Esophagus muscularis mucosa (tissue), 4 donors: Measurements from ENCODE around the gene MTUS2. TPM values are rescaled to one million over a fixed set of nuclear protein-coding genes. Genes with fewer than 3 reads are reported as not detected.

Source experiments
- DNase-seq: peaks from one replicate; pipeline ENCODE4 v3.0.0-alpha.2; 2017; ENCODE audit errors: extremely low spot score
- H3K27ac ChIP-seq, 4 donors: fragments of 200-600 bp; sonication (generic); replicated peaks in 1 of 4; 1 replicate in 3 of 4; 2 replicates in 1 of 4; pipeline ENCODE4 v1.5.1; 2016 to 2019; ENCODE audit warnings: mild to moderate bottlenecking in 1 of 4
- H3K27me3 ChIP-seq, 4 donors: fragments of 200-600 bp; sonication (generic); one replicate each; pipeline versions ENCODE4 v1.5.1 to v1.6.0; 2016 to 2019
- H3K36me3 ChIP-seq, 4 donors: fragments of 200-600 bp; sonication (generic); one replicate each; pipeline ENCODE4 v1.5.1; 2016 to 2019
- H3K4me1 ChIP-seq, 4 donors: fragments of 200-600 bp; sonication (generic); one replicate each; pipeline ENCODE4 v1.5.1; 2016 to 2019
- H3K4me3 ChIP-seq, 4 donors: fragments of 200-600 bp; sonication (generic); 1 replicate in 2 of 4; 2 replicates in 2 of 4; pipeline ENCODE4 v1.5.1; 2016 to 2019; ENCODE audit warnings: mild to moderate bottlenecking in 4 of 4, moderate library complexity in 1 of 4
- H3K9me3 ChIP-seq, 4 donors: fragments of 200-600 bp; sonication (generic); 1 replicate in 3 of 4; 2 replicates in 1 of 4; pipeline ENCODE4 v1.5.1; 2016 to 2019
- EP300 ChIP-seq: sonication (generic); formaldehyde crosslinking; IDR thresholded peaks from one replicate; pipeline ENCODE4 v1.6.1; 2017; ENCODE audit warnings: antibody characterized with exemption
- POLR2A ChIP-seq: fragments of 450-650 bp; IDR thresholded peaks from one replicate; pipeline ENCODE4 v1.6.1; 2017; ENCODE audit warnings: antibody characterized with exemption, moderate library complexity, mild to moderate bottlenecking, low read depth
- POLR2AphosphoS5 ChIP-seq, 2 donors: sonication (generic); formaldehyde crosslinking; IDR thresholded peaks; one replicate each; pipeline ENCODE4 v1.6.1; 2017; ENCODE audit warnings: antibody characterized with exemption in 2 of 2
- WGBS: methylation state at CpG from one replicate; pipeline ENCODE4 v1.1.5; 2018; 5-methylcytosine and 5-hydroxymethylcytosine counted together
- intact Hi-C: fragments of 100-400 bp; cut with DNase I; formaldehyde crosslinking; loops from one replicate; pipeline ENCODE4 v1.15.1; 2023
- total RNA-seq, 4 donors: library from RNA; depleted of rRNA; stranded (reverse); fragments of >200 nt; gene quantifications; one replicate each; pipeline versions ENCODE4 v1.1.0 to v1.2.1, GENCODE V29; 2016
- TF ChIP-seq, protein P1 (sequence below), 3 experiments: fragments of 200-600 bp in 2 of 3; fragments of 450-650 bp in 1 of 3; sonication (generic) in 2 of 3; IDR thresholded peaks; one replicate each; pipeline ENCODE4 v1.5.1; 2017 to 2019; ENCODE audit warnings: antibody characterized with exemption in 3 of 3, mild to moderate bottlenecking in 2 of 3, moderate library complexity in 1 of 3

MTUS2 gene
- total RNA-seq, 4 donors from 2014 or later = 7.1 to 46.2 (median 12.8) TPM

GRCh38 chr13:29140277-29140676 lies 320.1 kb downstream of the MTUS2 start:
- peaks cover 0 to 22% (median 17%) of the 10 kb centered on the region in 4 donors for H3K9me3 ChIP-seq
- H3K27ac ChIP-seq = peak overlapping the region; percentile 60 to 79 (median 70)
- WGBS = 22% methylated on average over 4 of the region's 4 CpGs
- intact Hi-C loops = loop anchor here (5.0 kb wide), 1 partner anchor 297 kb away; no protein-coding TSS in a partner anchor
- peak overlapping the region; percentile 9 to 48 (median 22) for H3K4me3 ChIP-seq
- H3K4me1 ChIP-seq = peaks cover 3 to 14% (median 7%) of the 10 kb centered on the region in 4 donors
- DNase-seq = no peak
- H3K27me3 ChIP-seq = no peaks in the 10 kb centered on the region
- no peaks in the 10 kb centered on the region for H3K36me3 ChIP-seq
- TF ChIP-seq POLR2A (no peak), POLR2AphosphoS5 (IDR thresholded peaks at IDR 0.05) (peak; percentile 76 to 95), EP300 (peak; percentile 94)
- TF ChIP-seq, protein P1, sequence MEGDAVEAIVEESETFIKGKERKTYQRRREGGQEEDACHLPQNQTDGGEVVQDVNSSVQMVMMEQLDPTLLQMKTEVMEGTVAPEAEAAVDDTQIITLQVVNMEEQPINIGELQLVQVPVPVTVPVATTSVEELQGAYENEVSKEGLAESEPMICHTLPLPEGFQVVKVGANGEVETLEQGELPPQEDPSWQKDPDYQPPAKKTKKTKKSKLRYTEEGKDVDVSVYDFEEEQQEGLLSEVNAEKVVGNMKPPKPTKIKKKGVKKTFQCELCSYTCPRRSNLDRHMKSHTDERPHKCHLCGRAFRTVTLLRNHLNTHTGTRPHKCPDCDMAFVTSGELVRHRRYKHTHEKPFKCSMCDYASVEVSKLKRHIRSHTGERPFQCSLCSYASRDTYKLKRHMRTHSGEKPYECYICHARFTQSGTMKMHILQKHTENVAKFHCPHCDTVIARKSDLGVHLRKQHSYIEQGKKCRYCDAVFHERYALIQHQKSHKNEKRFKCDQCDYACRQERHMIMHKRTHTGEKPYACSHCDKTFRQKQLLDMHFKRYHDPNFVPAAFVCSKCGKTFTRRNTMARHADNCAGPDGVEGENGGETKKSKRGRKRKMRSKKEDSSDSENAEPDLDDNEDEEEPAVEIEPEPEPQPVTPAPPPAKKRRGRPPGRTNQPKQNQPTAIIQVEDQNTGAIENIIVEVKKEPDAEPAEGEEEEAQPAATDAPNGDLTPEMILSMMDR (IDR thresholded peaks at IDR 0.05) = no peak

- peaks cover 3 to 14% (median 7%) of the 10 kb centered on the region in 4 donors for H3K4me1 ChIP-seq
- H3K27ac ChIP-seq = no peak overlapping the region
- H3K4me3 ChIP-seq = no peak overlapping the region
- 62% methylated on average over 1 of the region's 1 CpG for WGBS
- no peaks in the 10 kb centered on the region for H3K9me3 ChIP-seq
- TF ChIP-seq EP300 (no peak), POLR2A (no peak), POLR2AphosphoS5 (IDR thresholded peaks at IDR 0.05) (no peak)
- TF ChIP-seq, protein P1 (IDR thresholded peaks at IDR 0.05) = no peak
- H3K36me3 ChIP-seq = no peaks in the 10 kb centered on the region
- intact Hi-C loops = loop anchor here (5.0 kb wide), 1 partner anchor 293 kb away; no protein-coding TSS in a partner anchor
- no peaks in the 10 kb centered on the region for H3K27me3 ChIP-seq
- DNase-seq = no peak
These were observed 323.7 kb downstream of the MTUS2 start for GRCh38 chr13:29143847-29144246.

- no peaks in the 10 kb centered on the region for H3K27me3 ChIP-seq
- no peak overlapping the region for H3K27ac ChIP-seq
- TF ChIP-seq POLR2A = no peak
- TF ChIP-seq, protein P1 (IDR thresholded peaks at IDR 0.05) = no peak
- no peak for TF ChIP-seq POLR2AphosphoS5 (IDR thresholded peaks at IDR 0.05)
- TF ChIP-seq EP300 = no peak
- intact Hi-C loops = no loop called here
- no peaks in the 10 kb centered on the region for H3K4me1 ChIP-seq
- DNase-seq = no peak
- no peak overlapping the region for H3K4me3 ChIP-seq
- H3K9me3 ChIP-seq = no peaks in the 10 kb centered on the region
- WGBS = 81% methylated on average over 2 of the region's 2 CpGs
- H3K36me3 ChIP-seq = no peaks in the 10 kb centered on the region
These were observed 334.3 kb downstream of the MTUS2 start for GRCh38 chr13:29154390-29154789.

GRCh38 chr13:29156136-29156535 lies 336.0 kb downstream of the MTUS2 start:
- no peak for DNase-seq
- Histone ChIP-seq H3K9me3 (no peaks in the 10 kb centered on the region), H3K4me1 (no peaks in the 10 kb centered on the region), H3K36me3 (no peaks in the 10 kb centered on the region), H3K27me3 (no peaks in the 10 kb centered on the region), H3K27ac (no peak overlapping the region), H3K4me3 (no peak overlapping the region)
- intact Hi-C loops = no loop called here
- WGBS = 75% methylated on average over 1 of the region's 1 CpG
- TF ChIP-seq EP300 (no peak), POLR2AphosphoS5 (IDR thresholded peaks at IDR 0.05) (no peak), POLR2A (no peak)
- TF ChIP-seq, protein P1 (IDR thresholded peaks at IDR 0.05) = no peak

DNA sequence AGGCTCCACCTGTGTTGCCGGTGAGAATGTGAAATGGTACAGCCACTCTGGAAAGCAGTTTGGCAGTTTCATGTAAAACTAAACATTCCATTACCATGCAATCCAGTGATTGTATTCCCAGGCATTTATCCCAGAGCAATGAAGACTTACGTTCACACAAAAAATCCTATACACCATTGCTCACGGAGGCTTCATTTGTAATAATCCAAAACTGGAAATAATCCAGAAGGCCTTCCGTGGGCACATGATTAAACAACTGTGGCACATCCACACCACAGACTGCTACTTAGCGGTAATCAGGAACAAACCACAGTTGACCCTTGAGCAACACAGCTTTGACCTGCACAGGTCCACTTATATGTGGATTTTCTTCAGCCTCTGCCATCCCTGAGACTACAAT lies 339.7 kb downstream of the MTUS2 start:
- Histone ChIP-seq H3K27ac (no peak overlapping the region), H3K9me3 (no peaks in the 10 kb centered on the region), H3K4me3 (no peak overlapping the region), H3K4me1 (no peaks in the 10 kb centered on the region), H3K36me3 (no peaks in the 10 kb centered on the region), H3K27me3 (no peaks in the 10 kb centered on the region)
- TF ChIP-seq POLR2AphosphoS5 (IDR thresholded peaks at IDR 0.05) (no peak), POLR2A (no peak), EP300 (no peak)
- TF ChIP-seq, protein P1 (IDR thresholded peaks at IDR 0.05) = no peak
- no peak for DNase-seq
- 78% methylated on average over 5 of the region's 5 CpGs for WGBS
- intact Hi-C loops = no loop called here
